A549 (cell line): ENCODE measurements around the gene KCNG2. TPM values are rescaled to one million over a fixed set of nuclear protein-coding genes. Genes with fewer than 3 reads are reported as not detected.
"Not testable (repeated sequence)": the region's sequence is repeated elsewhere in the genome, so short reads cannot be mapped to it uniquely, and the experiment has no call there.

Source experiments
- ATAC-seq, 2 experiments: fragments of 200-7000 bp in 1 of 2; fragments of >200 bp in 1 of 2; cut with Nextera tagmentation in 1 of 2; cut with Tn5 transposase in 1 of 2; 3 replicates each; pipeline versions ENCODE4 v1.8.0 to v1.9.1; 2018 to 2020; ENCODE audit warnings: mild to moderate bottlenecking in 1 of 2, moderate library complexity in 1 of 2
- CTCF ChIA-PET: fragments of 300-600 bp; sonication (Branson Sonifier 250); formaldehyde crosslinking; extraction: SDS; loops from one replicate; lab custom pipeline; 2021; ENCODE audit warnings: antibody characterized with exemption, inconsistent platforms; lab: Yijun Ruan, JAX
- POLR2A ChIA-PET: fragments of 350-600 bp; formaldehyde crosslinking; extraction: SDS; loops from one replicate; lab custom pipeline; 2021; ENCODE audit warnings: antibody characterized with exemption, inconsistent platforms; lab: Yijun Ruan, JAX
- DNase-seq, 2 experiments: peaks; one replicate each; pipeline versions ENCODE4 v3.0.0 to v3.0.0-alpha.2; 2011 to 2016; ENCODE audit warnings: low read depth in 1 of 2, low spot score in 1 of 2
- FAIRE-seq: peaks from 2 replicates; lab custom pipeline; 2011; peaks lifted over from hg19 to GRCh38; lab: Jason Lieb, UNC
- H3K27ac ChIP-seq, 2 experiments: fragments of >200 bp; sonication (Bioruptor Twin); formaldehyde crosslinking; 3 replicates each; pipeline ENCODE4 v1.5.1; 2016 to 2017
- H3K4me1 ChIP-seq: fragments of >200 bp; sonication (Bioruptor Twin); formaldehyde crosslinking; 3 replicates; pipeline ENCODE4 v1.6.1; 2016
- H3K4me2 ChIP-seq: fragments of >200 bp; sonication (Bioruptor Twin); formaldehyde crosslinking; 3 replicates; pipeline ENCODE4 v1.6.1; 2016
- H3K4me3 ChIP-seq: fragments of >200 bp; sonication (Bioruptor Twin); formaldehyde crosslinking; 3 replicates; pipeline ENCODE4 v1.5.1; 2016
- H3K9me3 ChIP-seq: fragments of >200 bp; sonication (Bioruptor Twin); formaldehyde crosslinking; 3 replicates; pipeline ENCODE4 v1.6.1; 2016
- BHLHE40 ChIP-seq: IDR thresholded peaks from 2 replicates; pipeline ENCODE4 v1.6.1; 2012; ENCODE audit warnings: low read depth, low read length, inconsistent platforms
- CBX8 ChIP-seq: fragments of 200-600 bp; sonication (generic); IDR thresholded peaks from 2 replicates; pipeline ENCODE4 v1.6.1; 2016
- CHD2 ChIP-seq: fragments of 150-350 bp; IDR thresholded peaks from 2 replicates; pipeline ENCODE4 v1.6.1; 2014; ENCODE audit warnings: low read length; ENCODE audit not compliant: partially characterized antibody
- CHD4 ChIP-seq: fragments of 200-600 bp; sonication (generic); IDR thresholded peaks from 2 replicates; pipeline ENCODE4 v1.6.1; 2016; ENCODE audit warnings: antibody characterized with exemption, mild to moderate bottlenecking, borderline replicate concordance
- EHMT2 ChIP-seq: fragments of 200-600 bp; sonication (generic); IDR thresholded peaks from 2 replicates; pipeline ENCODE4 v1.6.1; 2016; ENCODE audit warnings: antibody characterized with exemption, low read depth, mild to moderate bottlenecking, moderate library complexity
- EP300 ChIP-seq, 2 experiments: fragments of >200 bp; sonication (Bioruptor Twin); formaldehyde crosslinking; IDR thresholded peaks; 2 replicates in 1 of 2; 3 replicates in 1 of 2; pipeline ENCODE4 v1.6.1; 2016 to 2017
- HEYL ChIP-seq: fragments of 250-450 bp; sonication (Bioruptor Pico); IDR thresholded peaks from 2 replicates; pipeline ENCODE4 v1.8.0; 2021; ENCODE audit warnings: mild to moderate bottlenecking, moderate library complexity
- HOXB5 ChIP-seq: fragments of 250-450 bp; sonication (Bioruptor Pico); IDR thresholded peaks from 2 replicates; pipeline ENCODE4 v1.5.0; 2020; ENCODE audit warnings: mild to moderate bottlenecking, moderate library complexity
- JUN ChIP-seq, 2 experiments: fragments of >200 bp; sonication (Bioruptor Twin); formaldehyde crosslinking; IDR thresholded peaks; 2 replicates in 1 of 2; 3 replicates in 1 of 2; pipeline ENCODE4 v1.6.1; 2016 to 2017
- JUNB ChIP-seq: fragments of >200 bp; sonication (Bioruptor Twin); formaldehyde crosslinking; IDR thresholded peaks from 2 replicates; pipeline ENCODE4 v1.6.1; 2016
- KDM1A ChIP-seq: fragments of 200-600 bp; sonication (generic); IDR thresholded peaks from 2 replicates; pipeline ENCODE4 v1.6.1; 2016; ENCODE audit warnings: low read depth, mild to moderate bottlenecking
- NFE2L2 ChIP-seq: fragments of 150-350 bp; conservative IDR thresholded peaks from 2 replicates; pipeline ENCODE4 v1.6.1; 2014; ENCODE audit warnings: low read length
- RAD21 ChIP-seq, 2 experiments: fragments of >200 bp in 1 of 2; sonication (Bioruptor Twin) in 1 of 2; formaldehyde crosslinking in 1 of 2; IDR thresholded peaks in 1 of 2; conservative IDR thresholded peaks in 1 of 2; 2 replicates in 1 of 2; 3 replicates in 1 of 2; pipeline ENCODE4 v1.6.1; 2012 to 2018; ENCODE audit warnings: inconsistent platforms in 1 of 2
- RARB ChIP-seq: fragments of 250-450 bp; sonication (Bioruptor Pico); IDR thresholded peaks from 2 replicates; pipeline ENCODE4 v1.8.0; 2021; ENCODE audit warnings: mild to moderate bottlenecking, moderate library complexity
- RCOR1 ChIP-seq: fragments of 150-350 bp; IDR thresholded peaks from 2 replicates; pipeline ENCODE4 v1.6.1; 2014; ENCODE audit warnings: antibody characterized with exemption, low read length, low read depth
- RFX5 ChIP-seq: fragments of 450-650 bp; IDR thresholded peaks from 2 replicates; pipeline ENCODE4 v1.7.1; 2014; ENCODE audit warnings: antibody characterized with exemption, mild to moderate bottlenecking, moderate library complexity
- RNF2 ChIP-seq: fragments of 200-600 bp; sonication (generic); IDR thresholded peaks from 2 replicates; pipeline ENCODE4 v1.6.1; 2016; ENCODE audit warnings: low read depth, mild to moderate bottlenecking, antibody characterized with exemption, moderate library complexity, borderline replicate concordance
- ZC3H11A ChIP-seq: fragments of 450-650 bp; IDR thresholded peaks from 2 replicates; pipeline ENCODE4 v1.6.1; 2014; ENCODE audit warnings: antibody characterized with exemption, mild to moderate bottlenecking
- WGBS: methylation state at CpG from one replicate; pipeline ENCODE4 v1.1.6; 2017; ENCODE audit errors: missing lambda C conversion rate; 5-methylcytosine and 5-hydroxymethylcytosine counted together
- polyA plus RNA-seq, 4 experiments: library from polyadenylated mRNA; depleted of rRNA in 3 of 4; stranded (reverse); fragments of >200 nt; fragmentation: RNase III in 1 of 4; extraction: RNeasy Plus Mini Kit Qiagen cat#74134 plus additional on column Dnase treatment in 1 of 4; gene quantifications; 2 replicates in 3 of 4; 3 replicates in 1 of 4; pipeline ENCODE4 v1.2.3, GENCODE V29; 2011 to 2017
- TF ChIP-seq, protein P1 (sequence below): fragments of 250-450 bp; sonication (Bioruptor Pico); IDR thresholded peaks from 2 replicates; pipeline ENCODE4 v1.5.0; 2021; ENCODE audit warnings: mild to moderate bottlenecking, moderate library complexity, borderline replicate concordance
- TF ChIP-seq, protein P2 (sequence below): fragments of 200-600 bp; sonication (generic); IDR thresholded peaks from 2 replicates; pipeline ENCODE4 v1.6.1; 2016; ENCODE audit warnings: antibody characterized with exemption, mild to moderate bottlenecking, moderate library complexity
- TF ChIP-seq, protein P3 (sequence below): IDR thresholded peaks from 2 replicates; pipeline ENCODE4 v1.6.1; 2012

Gene KCNG2
- polyA plus RNA-seq, 2 of the 4 experiments (the other 2 are of a cell fraction), result not detected

DNA sequence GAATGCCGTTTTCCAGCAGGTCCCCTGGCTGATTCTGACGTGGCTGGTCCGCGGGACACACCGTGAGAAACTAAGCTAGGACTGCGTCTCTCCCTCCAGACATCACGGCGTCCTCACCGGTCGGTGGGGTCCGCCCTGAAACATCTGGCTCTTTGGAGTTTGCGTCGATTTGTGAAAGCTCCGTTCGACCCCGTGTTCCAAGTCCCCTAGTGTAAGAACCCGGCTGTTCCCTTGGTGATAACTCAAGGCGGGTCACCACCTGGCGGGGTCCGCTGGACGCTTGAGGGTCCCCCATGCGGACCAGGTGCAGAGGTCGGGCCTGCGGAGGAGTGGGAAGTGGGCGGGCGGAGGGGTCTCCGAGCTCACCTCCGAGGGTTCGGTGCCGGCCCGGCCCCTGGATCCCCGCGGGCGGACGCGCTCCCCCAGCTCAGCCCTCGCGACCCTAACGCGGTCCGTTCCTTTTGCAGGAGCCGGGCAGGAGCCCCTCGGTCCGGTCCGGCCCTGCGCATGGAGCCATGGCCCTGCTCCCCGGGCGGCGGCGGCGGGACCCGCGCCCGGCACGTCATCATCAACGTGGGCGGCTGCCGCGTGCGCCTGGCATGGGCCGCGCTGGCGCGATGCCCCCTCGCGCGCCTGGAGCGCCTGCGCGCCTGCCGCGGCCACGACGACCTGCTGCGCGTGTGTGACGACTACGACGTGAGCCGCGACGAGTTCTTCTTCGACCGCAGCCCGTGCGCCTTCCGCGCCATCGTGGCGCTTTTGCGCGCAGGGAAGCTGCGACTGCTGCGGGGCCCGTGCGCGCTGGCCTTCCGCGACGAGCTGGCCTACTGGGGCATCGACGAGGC lies 65.6 kb downstream of the KCNG2 start (continued):
- TF ChIP-seq NFE2L2 (no peak), HOXB5 (CRISPR knock-in tag) (no peak)

DNA sequence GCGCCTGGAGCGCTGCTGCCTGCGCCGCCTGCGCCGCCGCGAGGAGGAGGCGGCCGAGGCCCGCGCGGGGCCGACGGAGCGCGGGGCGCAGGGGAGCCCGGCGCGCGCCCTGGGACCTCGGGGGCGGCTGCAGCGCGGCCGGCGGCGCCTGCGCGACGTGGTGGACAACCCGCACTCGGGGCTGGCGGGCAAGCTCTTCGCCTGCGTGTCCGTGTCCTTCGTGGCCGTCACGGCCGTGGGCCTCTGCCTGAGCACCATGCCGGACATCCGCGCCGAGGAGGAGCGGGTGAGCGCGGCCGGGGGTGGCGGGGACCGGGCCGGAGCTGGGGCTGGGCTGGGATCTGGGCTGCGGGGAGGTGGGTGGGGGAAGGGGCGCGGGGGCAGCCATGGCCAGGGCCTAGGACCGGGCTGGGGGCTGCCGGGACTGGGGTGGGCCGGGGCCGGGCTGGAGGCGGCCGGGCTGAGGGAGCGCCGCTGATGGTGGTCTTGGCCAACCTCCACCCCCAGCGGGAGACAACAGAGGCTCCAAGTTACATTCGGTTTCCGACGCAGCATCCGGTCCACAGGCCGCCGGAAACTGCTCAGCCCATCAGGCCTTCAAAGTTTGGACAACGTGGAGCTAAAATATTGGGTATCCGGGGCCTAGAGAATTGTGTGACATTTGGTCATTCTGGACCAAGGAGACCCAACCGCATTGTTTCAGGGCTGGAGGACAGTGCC lies 66.4 kb downstream of the KCNG2 start:
- Histone ChIP-seq H3K4me2 (no peak overlapping the region), H3K9me3 (peaks cover 5% of the 10 kb centered on the region; the same call in 2 of the 3 replicates), H3K4me3 (no peak overlapping the region), H3K27ac (no peak overlapping the region), H3K4me1 (no peaks in the 10 kb centered on the region)
- WGBS, result 88% methylated on average over 11 of the region's 74 CpGs
- FAIRE-seq (no peak), DNase-seq (no peak)
- ChIA-PET POLR2A (no interaction called here), CTCF (no interaction called here)
- TF ChIP-seq KDM1A (no peak), JUN (IDR thresholded peaks at IDR 0.05) (no peak), RFX5 (no peak), CHD4 (no peak), RARB (CRISPR knock-in tag) (no peak), CBX8 (no peak), RNF2 (no peak), CHD2 (no peak), EP300 (IDR thresholded peaks at IDR 0.05) (no peak), RAD21 (conservative IDR thresholded peaks at IDR 0.05 in 1 of 2, IDR thresholded peaks at IDR 0.05 in 1 of 2) (no peak), BHLHE40 (no peak), RCOR1 (no peak), JUNB (no peak), HEYL (CRISPR knock-in tag) (no peak), ZC3H11A (no peak), EHMT2 (no peak)
- TF ChIP-seq, protein P1, sequence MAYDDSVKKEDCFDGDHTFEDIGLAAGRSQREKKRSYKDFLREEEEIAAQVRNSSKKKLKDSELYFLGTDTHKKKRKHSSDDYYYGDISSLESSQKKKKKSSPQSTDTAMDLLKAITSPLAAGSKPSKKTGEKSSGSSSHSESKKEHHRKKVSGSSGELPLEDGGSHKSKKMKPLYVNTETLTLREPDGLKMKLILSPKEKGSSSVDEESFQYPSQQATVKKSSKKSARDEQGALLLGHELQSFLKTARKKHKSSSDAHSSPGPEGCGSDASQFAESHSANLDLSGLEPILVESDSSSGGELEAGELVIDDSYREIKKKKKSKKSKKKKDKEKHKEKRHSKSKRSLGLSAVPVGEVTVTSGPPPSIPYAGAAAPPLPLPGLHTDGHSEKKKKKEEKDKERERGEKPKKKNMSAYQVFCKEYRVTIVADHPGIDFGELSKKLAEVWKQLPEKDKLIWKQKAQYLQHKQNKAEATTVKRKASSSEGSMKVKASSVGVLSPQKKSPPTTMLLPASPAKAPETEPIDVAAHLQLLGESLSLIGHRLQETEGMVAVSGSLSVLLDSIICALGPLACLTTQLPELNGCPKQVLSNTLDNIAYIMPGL (CRISPR knock-in tag), result no peak
- TF ChIP-seq, protein P2, sequence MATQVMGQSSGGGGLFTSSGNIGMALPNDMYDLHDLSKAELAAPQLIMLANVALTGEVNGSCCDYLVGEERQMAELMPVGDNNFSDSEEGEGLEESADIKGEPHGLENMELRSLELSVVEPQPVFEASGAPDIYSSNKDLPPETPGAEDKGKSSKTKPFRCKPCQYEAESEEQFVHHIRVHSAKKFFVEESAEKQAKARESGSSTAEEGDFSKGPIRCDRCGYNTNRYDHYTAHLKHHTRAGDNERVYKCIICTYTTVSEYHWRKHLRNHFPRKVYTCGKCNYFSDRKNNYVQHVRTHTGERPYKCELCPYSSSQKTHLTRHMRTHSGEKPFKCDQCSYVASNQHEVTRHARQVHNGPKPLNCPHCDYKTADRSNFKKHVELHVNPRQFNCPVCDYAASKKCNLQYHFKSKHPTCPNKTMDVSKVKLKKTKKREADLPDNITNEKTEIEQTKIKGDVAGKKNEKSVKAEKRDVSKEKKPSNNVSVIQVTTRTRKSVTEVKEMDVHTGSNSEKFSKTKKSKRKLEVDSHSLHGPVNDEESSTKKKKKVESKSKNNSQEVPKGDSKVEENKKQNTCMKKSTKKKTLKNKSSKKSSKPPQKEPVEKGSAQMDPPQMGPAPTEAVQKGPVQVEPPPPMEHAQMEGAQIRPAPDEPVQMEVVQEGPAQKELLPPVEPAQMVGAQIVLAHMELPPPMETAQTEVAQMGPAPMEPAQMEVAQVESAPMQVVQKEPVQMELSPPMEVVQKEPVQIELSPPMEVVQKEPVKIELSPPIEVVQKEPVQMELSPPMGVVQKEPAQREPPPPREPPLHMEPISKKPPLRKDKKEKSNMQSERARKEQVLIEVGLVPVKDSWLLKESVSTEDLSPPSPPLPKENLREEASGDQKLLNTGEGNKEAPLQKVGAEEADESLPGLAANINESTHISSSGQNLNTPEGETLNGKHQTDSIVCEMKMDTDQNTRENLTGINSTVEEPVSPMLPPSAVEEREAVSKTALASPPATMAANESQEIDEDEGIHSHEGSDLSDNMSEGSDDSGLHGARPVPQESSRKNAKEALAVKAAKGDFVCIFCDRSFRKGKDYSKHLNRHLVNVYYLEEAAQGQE, result no peak
- TF ChIP-seq, protein P3, sequence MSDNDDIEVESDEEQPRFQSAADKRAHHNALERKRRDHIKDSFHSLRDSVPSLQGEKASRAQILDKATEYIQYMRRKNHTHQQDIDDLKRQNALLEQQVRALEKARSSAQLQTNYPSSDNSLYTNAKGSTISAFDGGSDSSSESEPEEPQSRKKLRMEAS, result no peak
- TF ChIP-seq, all 56 proteins: peak for 0
- ATAC-seq, result no peak

DNA sequence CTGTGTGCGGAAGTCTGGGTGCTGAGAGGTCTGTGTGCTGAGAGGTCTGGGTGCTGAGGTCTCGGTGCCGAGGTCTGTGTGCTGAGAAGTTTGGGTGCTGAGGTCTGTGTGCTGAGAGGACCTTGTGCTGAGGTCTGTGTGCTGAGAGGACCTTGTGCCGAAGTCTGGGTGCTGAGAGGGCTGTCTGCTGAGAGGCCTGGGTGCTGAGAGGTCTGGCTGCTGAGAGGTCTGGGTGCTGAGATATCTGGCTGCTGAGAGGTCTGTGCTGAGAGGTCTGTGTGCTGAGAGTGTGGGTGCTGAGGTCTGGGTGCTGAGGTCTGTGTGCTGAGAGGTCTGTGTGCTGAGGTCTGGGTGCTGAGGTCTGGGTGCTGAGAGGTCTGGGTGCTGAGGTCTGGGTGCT lies 67.2 kb downstream of the KCNG2 start:
- H3K4me3 ChIP-seq, ATAC-seq, H3K27ac ChIP-seq, POLR2A ChIA-PET, FAIRE-seq, CTCF ChIA-PET, H3K4me2 ChIP-seq, DNase-seq, H3K9me3 ChIP-seq, H3K4me1 ChIP-seq: not testable (repeated sequence)
- 83% methylated on average over 3 of the region's 4 CpGs for WGBS

DNA sequence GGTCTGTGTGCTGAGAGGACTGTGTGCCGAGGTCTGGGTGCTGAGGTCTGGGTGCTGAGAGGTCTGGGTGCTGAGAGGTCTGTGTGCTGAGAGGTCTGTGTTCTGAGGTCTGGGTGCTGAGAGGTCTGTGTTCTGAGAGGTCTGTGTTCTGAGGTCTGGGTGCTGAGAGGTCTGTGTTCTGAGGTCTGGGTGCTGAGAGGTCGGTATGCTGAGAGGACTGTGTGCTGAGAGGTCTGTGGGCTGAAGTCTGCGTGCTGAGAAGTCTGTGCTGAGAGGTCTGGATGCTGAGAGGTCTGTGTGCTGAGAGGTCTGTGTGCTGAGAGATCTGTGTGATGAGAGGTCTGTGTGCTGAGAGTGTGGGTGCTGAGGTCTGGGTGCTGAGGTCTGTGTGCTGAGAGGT lies 68.2 kb downstream of the KCNG2 start:
- ATAC-seq, H3K4me3 ChIP-seq, H3K4me1 ChIP-seq, DNase-seq, H3K27ac ChIP-seq, H3K9me3 ChIP-seq, CTCF ChIA-PET, H3K4me2 ChIP-seq, POLR2A ChIA-PET, FAIRE-seq: not testable (repeated sequence)
- WGBS, result 12% methylated on average over 3 of the region's 3 CpGs
